Mesenchymal stem cell (in vitro differentiated cells and primary cell): ENCODE measurements around the gene KIF26A.
"Not testable (repeated sequence)": the region's sequence is repeated elsewhere in the genome, so short reads cannot be mapped to it uniquely, and the experiment has no call there.

Source experiments
- DNase-seq: peaks from one replicate; pipeline ENCODE4 v3.0.0-alpha.2; 2013
- H2AFZ ChIP-seq: one replicate; pipeline ENCODE4 v1.6.1; 2013; ENCODE audit warnings: low read depth, mild to moderate bottlenecking, control low read depth, inconsistent platforms, low read length, moderate library complexity
- H2AK5ac ChIP-seq: 2 replicates; pipeline ENCODE4 v1.6.1; 2013; ENCODE audit warnings: low read length, moderate library complexity, mild to moderate bottlenecking, inconsistent platforms; ENCODE audit not compliant: severe bottlenecking
- H2BK120ac ChIP-seq: one replicate; pipeline ENCODE4 v1.6.1; 2013; ENCODE audit warnings: low read depth, mild to moderate bottlenecking, inconsistent platforms, low read length, moderate library complexity
- H2BK12ac ChIP-seq, 2 experiments: one replicate each; pipeline ENCODE4 v1.6.1; 2013; ENCODE audit warnings: inconsistent platforms in 2 of 2, low read length in 2 of 2, mild to moderate bottlenecking in 2 of 2, moderate library complexity in 2 of 2, control low read depth in 1 of 2
- H2BK15ac ChIP-seq: one replicate; pipeline ENCODE4 v1.6.1; 2013; ENCODE audit warnings: mild to moderate bottlenecking, low read depth, inconsistent platforms; ENCODE audit not compliant: poor library complexity, severe bottlenecking
- H2BK5ac ChIP-seq: 2 replicates; pipeline ENCODE4 v1.6.1; 2013; ENCODE audit warnings: low read depth, mild to moderate bottlenecking, low read length, control low read depth, inconsistent platforms; ENCODE audit not compliant: poor library complexity, severe bottlenecking
- H3K14ac ChIP-seq, 2 experiments: one replicate each; pipeline ENCODE4 v1.6.1; 2013; ENCODE audit warnings: inconsistent platforms in 2 of 2, low read length in 2 of 2, control low read depth in 1 of 2, mild to moderate bottlenecking in 1 of 2, moderate library complexity in 1 of 2
- H3K18ac ChIP-seq, 2 experiments: one replicate each; pipeline ENCODE4 v1.6.1; 2013; ENCODE audit warnings: inconsistent platforms in 2 of 2, low read length in 2 of 2, control low read depth in 1 of 2, low read depth in 1 of 2, mild to moderate bottlenecking in 1 of 2
- H3K23ac ChIP-seq, 2 experiments: one replicate each; pipeline ENCODE4 v1.6.1; 2013; ENCODE audit warnings: inconsistent platforms in 2 of 2, low read length in 2 of 2, mild to moderate bottlenecking in 2 of 2, moderate library complexity in 2 of 2, control low read depth in 1 of 2
- H3K27ac ChIP-seq: 2 replicates; pipeline ENCODE4 v1.5.1; 2013; ENCODE audit warnings: mild to moderate bottlenecking, moderate library complexity, low read length, control low read depth, inconsistent platforms; ENCODE audit not compliant: poor library complexity, severe bottlenecking
- H3K27me3 ChIP-seq, 2 experiments: 2 replicates each; pipeline versions ENCODE4 v1.6.1 to v1.7.0; 2013; ENCODE audit warnings: low read length in 2 of 2, mild to moderate bottlenecking in 2 of 2, moderate library complexity in 2 of 2, control low read depth in 1 of 2, inconsistent platforms in 1 of 2; ENCODE audit not compliant: control insufficient read depth in 1 of 2, insufficient read depth in 1 of 2
- H3K36me3 ChIP-seq, 2 experiments: 2 replicates each; pipeline versions ENCODE4 v1.6.1 to v1.7.0; 2013; ENCODE audit warnings: low read length in 2 of 2, control low read depth in 1 of 2, inconsistent platforms in 1 of 2, low read depth in 1 of 2, mild to moderate bottlenecking in 1 of 2; ENCODE audit not compliant: insufficient read depth in 2 of 2, control insufficient read depth in 1 of 2
- H3K4ac ChIP-seq, 2 experiments: one replicate each; pipeline ENCODE4 v1.6.1; 2013; ENCODE audit warnings: inconsistent platforms in 2 of 2, low read length in 2 of 2, mild to moderate bottlenecking in 2 of 2, moderate library complexity in 2 of 2, control low read depth in 1 of 2, low read depth in 1 of 2
- H3K4me1 ChIP-seq: 2 replicates; pipeline ENCODE4 v1.6.1; 2013; ENCODE audit warnings: low read depth, low read length, control low read depth; ENCODE audit not compliant: control insufficient read depth, insufficient read depth
- H3K4me2 ChIP-seq: 2 replicates; pipeline ENCODE4 v1.6.1; 2013; ENCODE audit warnings: low read length, mild to moderate bottlenecking, inconsistent platforms; ENCODE audit not compliant: poor library complexity, severe bottlenecking
- H3K4me3 ChIP-seq, 2 experiments: 2 replicates each; pipeline versions ENCODE4 v1.5.1 to v1.7.0; 2013; ENCODE audit warnings: low read length in 2 of 2, mild to moderate bottlenecking in 2 of 2, control low read depth in 1 of 2, low read depth in 1 of 2; ENCODE audit not compliant: insufficient read depth in 1 of 2
- H3K79me1 ChIP-seq: replicated peaks from 2 replicates; pipeline ENCODE4 v1.6.1; 2013; ENCODE audit warnings: mild to moderate bottlenecking, control low read depth, low read length, inconsistent platforms; ENCODE audit not compliant: poor library complexity, severe bottlenecking
- H3K9ac ChIP-seq: 2 replicates; pipeline ENCODE4 v1.7.0; 2013; ENCODE audit warnings: mild to moderate bottlenecking, low read length, moderate library complexity
- H3K9me3 ChIP-seq: 2 replicates; pipeline ENCODE4 v1.7.0; 2013; ENCODE audit warnings: mild to moderate bottlenecking, low read length; ENCODE audit not compliant: control insufficient read depth
- H4K8ac ChIP-seq: one replicate; pipeline ENCODE4 v1.6.1; 2013; ENCODE audit warnings: inconsistent platforms, mild to moderate bottlenecking, low read length, moderate library complexity
- H4K91ac ChIP-seq: one replicate; pipeline ENCODE4 v1.6.1; 2013; ENCODE audit warnings: mild to moderate bottlenecking, low read length, inconsistent platforms
- whole genome bisulfite sequencing: methylation state at CpG from one replicate; pipeline ENCODE4 v1.1.7; 2013; ENCODE audit warnings: mixed read lengths; 5-methylcytosine and 5-hydroxymethylcytosine counted together

KIF26A gene

DNA sequence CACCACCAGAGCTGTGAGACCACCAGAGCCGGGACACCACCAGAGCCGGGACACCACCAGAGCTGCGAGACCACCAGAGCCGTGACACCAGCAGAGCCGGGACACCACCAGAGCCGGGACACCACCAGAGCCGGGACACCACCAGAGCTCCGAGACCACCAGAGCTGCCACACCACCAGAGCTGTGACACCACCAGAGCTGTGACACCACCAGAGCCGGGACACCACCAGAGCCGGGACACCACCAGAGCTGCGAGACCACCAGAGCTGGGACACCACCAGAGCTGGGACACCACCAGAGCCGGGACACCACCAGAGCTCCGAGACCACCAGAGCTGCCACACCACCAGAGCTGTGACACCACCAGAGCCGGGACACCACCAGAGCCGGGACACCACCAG lies 70.7 kb downstream of the KIF26A start:
- 65% methylated on average over 9 of the region's 15 CpGs for WGBS
- DNase-seq, H3K27me3 ChIP-seq, H3K4ac ChIP-seq, H3K4me3 ChIP-seq, H3K18ac ChIP-seq, H3K23ac ChIP-seq, H4K8ac ChIP-seq, H2AFZ ChIP-seq, H4K91ac ChIP-seq, H3K4me2 ChIP-seq, H2AK5ac ChIP-seq, H2BK15ac ChIP-seq, H3K27ac ChIP-seq, H3K9me3 ChIP-seq, H2BK12ac ChIP-seq, H2BK120ac ChIP-seq, H3K14ac ChIP-seq, H3K9ac ChIP-seq, H3K4me1 ChIP-seq, H2BK5ac ChIP-seq, H3K79me1 ChIP-seq, H3K36me3 ChIP-seq: not testable (repeated sequence)

DNA sequence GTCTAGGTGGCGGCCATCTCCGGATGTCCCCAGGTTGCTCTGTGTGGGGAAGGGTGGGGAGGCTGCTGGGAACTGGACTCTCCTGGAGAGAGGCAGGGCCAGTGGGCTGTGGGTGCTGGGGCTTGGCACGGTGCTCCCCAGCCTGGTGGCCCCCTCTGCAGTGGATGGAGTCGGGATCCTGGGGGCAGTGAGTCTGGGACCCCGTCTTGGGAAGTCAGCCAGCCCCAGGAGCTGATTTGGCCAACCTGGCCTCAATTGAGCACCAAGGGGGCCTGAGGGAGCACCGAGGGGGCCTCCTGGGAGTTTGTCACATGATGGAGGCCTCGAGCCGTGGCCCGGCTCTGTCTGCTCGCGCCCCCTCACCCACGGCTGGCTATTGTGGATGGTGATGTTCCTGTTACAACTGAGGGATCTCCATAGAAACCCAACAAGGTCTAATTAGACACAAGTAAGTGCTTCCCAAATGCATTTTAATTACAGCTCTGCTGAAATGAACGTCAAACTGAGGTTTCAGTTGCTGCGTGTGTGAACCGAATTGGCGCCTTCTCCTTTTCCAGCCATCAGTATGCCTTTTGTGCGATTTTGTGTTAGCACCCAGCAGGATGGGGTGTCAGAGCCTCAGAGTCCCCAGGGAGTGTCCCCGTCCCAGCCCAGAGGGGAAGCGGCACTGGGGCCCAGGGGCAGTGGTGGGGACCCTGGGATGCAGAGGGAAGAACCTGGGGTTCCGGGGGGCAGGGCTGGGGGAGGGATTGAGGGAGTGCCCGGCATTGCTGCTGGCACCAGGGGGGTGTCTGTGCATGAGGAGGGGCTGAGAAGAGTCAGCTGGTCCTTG lies 71.8 kb downstream of the KIF26A start:
- Histone ChIP-seq H3K18ac (no peak overlapping the region), H4K91ac (no peak overlapping the region), H2BK15ac (no peak overlapping the region), H3K9me3 (no peaks in the 10 kb centered on the region), H4K8ac (no peak overlapping the region), H3K79me1 (no peaks in the 10 kb centered on the region), H3K4me2 (no peak overlapping the region), H3K4me1 (no peaks in the 10 kb centered on the region), H2AFZ (no peak overlapping the region), H3K4me3 (no peak overlapping the region), H3K4ac (no peak overlapping the region), H3K9ac (no peak overlapping the region), H2BK120ac (no peak overlapping the region), H3K27me3 (no peaks in the 10 kb centered on the region), H3K23ac (no peak overlapping the region), H2BK12ac (no peak overlapping the region), H3K27ac (no peak overlapping the region), H3K14ac (no peak overlapping the region), H3K36me3 (no peaks in the 10 kb centered on the region), H2BK5ac (no peak overlapping the region), H2AK5ac (no peak overlapping the region)
- 88% methylated on average over 19 of the region's 21 CpGs for WGBS
- DNase-seq: no peak

DNA sequence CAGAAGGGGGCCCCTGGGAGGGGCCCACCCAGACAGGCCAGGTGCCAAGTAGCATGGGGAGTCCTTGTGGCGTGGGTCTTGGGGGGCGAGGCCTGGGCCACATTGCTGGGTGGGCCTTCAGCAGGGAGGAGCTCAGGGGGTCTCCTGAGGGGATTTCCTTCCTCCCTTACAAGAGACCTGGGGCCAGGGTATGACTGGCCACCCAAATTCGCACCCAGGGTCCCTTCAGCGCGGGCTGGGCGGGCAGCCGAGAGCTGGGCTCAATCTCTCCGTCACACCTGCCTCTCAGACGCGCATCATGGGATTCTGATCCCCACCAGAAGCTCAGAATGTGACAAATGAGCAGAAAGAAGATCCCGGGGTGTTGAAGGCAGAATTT lies 72.4 kb downstream of the KIF26A start:
- H3K27ac ChIP-seq: no peak overlapping the region
- no peak overlapping the region for H3K4me2 ChIP-seq
- no peak overlapping the region for H2BK15ac ChIP-seq
- H3K9ac ChIP-seq: no peak overlapping the region
- H2AFZ ChIP-seq: no peak overlapping the region
- H2BK5ac ChIP-seq: no peak overlapping the region
- 87% methylated on average over 11 of the region's 11 CpGs for WGBS
- H3K18ac ChIP-seq: no peak overlapping the region
- H4K91ac ChIP-seq: no peak overlapping the region
- no peaks in the 10 kb centered on the region for H3K79me1 ChIP-seq
- H3K23ac ChIP-seq: no peak overlapping the region
- DNase-seq: no peak
- no peak overlapping the region for H3K14ac ChIP-seq
- no peak overlapping the region for H3K4me3 ChIP-seq
- H3K36me3 ChIP-seq: no peaks in the 10 kb centered on the region
- H3K27me3 ChIP-seq: no peaks in the 10 kb centered on the region
- H2AK5ac ChIP-seq: no peak overlapping the region
- no peak overlapping the region for H2BK12ac ChIP-seq
- H2BK120ac ChIP-seq: no peak overlapping the region
- H3K4me1 ChIP-seq: no peaks in the 10 kb centered on the region
- H3K9me3 ChIP-seq: no peaks in the 10 kb centered on the region
- no peak overlapping the region for H3K4ac ChIP-seq
- H4K8ac ChIP-seq: no peak overlapping the region

DNA sequence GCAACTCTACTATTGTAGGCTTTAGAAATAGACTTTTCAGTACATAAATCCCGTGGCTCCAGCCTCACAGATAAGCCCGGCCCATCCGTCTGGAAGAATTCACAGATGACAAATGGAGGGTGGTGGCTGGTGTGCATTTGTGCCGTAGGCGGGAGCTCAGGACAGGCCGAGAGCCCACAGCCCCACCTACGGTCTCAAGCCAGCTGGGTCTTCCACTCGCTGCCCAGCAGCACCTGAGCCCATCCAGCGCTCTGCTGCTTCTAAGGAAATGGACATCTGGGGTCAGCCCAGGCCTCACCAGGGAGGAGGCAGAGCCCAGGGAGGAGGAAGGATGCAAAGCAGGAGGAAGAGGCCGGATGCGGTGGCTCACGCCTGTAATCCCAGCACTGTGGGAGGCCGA lies 72.8 kb downstream of the KIF26A start:
- Histone ChIP-seq H4K91ac (no peak overlapping the region), H2AFZ (no peak overlapping the region), H3K4me3 (no peak overlapping the region), H2BK15ac (no peak overlapping the region), H3K9ac (no peak overlapping the region), H2AK5ac (no peak overlapping the region), H3K79me1 (no peaks in the 10 kb centered on the region), H2BK5ac (no peak overlapping the region), H2BK120ac (no peak overlapping the region), H3K9me3 (no peaks in the 10 kb centered on the region), H2BK12ac (no peak overlapping the region), H3K14ac (no peak overlapping the region), H3K23ac (no peak overlapping the region), H3K4me2 (no peak overlapping the region), H3K18ac (no peak overlapping the region), H3K4me1 (no peaks in the 10 kb centered on the region), H3K27me3 (no peaks in the 10 kb centered on the region), H4K8ac (no peak overlapping the region), H3K27ac (no peak overlapping the region), H3K4ac (no peak overlapping the region), H3K36me3 (no peaks in the 10 kb centered on the region)
- WGBS: 79% methylated on average over 12 of the region's 13 CpGs
- DNase-seq: no peak
